Suppressor macrophage treated with lipopolysaccharide for 1 hour (primary cell): ENCODE results near the gene C8A.

Experiments
- DNase-seq, 3 donors: peaks; one replicate each; pipeline ENCODE4 v3.0.0-alpha.2; 2020 to 2022

C8A gene

DNA sequence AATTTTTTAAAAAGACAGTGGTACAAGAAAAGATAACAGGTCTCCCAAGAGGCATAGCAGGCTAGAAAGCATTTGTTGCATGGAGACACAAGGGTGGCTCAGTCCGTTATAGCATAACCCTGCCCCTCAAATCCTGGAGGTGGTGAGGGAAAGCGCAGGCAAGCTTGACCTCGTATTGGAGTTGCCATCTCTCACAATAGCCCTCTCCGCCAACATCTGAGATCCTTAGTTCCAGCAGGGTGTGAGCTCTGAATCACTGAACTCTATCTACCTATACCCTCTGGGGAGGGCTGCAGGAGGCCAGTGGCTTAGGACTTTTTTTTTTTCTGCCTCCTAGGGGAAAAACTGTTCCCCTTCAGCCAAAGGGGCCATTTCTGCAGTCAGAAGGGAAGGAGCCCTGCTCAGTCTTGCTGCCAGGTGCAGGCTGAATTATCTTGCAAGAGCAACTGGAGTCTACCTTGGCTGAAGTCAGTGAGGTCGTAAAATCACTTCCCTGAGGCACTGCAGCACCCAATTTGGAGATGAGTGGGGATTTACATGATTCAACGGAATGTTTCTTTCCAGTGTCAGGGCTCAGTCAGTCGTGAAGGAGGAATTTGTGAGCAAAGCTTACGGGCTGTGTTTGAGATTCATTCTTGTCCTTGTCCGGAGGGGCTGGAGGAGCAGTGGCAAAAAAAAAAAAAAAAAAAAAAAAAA, 17.2 kb upstream of the C8A start:
- DNase-seq = no peak

DNA sequence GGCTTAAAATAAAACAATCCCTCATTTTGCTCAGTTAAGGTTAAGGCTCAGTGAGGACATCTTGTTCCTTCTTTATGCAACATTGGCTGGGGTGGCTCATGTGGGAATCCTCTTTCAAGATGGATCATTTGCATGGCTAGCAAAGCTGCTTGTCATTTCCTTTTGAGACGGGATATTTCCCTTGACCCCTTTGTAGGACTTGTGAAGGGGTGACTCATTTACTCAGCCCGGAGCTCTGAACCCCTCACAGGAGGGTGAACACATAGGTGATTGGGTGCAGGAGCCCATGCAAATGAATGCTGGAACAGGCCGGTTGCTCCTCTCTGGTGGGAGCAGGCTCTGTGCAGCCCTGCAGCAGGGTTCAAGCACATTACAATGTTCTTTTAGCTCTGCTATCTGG, 15.8 kb upstream of the C8A start:
- DNase-seq = no peak

DNA sequence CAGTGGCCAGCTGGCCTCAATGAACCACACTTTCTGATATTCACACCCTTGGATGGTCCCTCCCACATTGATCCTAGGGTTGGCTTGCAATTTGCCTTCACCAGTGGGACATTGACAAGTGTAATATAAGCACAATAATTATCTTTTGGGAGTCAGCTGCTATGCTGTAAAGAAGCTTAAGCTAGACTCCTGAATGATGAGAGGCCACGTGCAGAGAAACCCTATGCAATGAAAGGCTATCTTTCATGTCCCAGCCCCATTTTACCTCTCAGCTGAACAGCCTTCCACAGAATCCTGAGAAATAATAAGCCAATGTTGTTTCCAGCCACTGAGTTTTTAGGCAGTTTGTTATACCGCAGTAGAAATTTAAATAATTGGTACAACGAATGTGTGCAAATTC, 11.1 kb upstream of the C8A start:
- no peak for DNase-seq

DNA sequence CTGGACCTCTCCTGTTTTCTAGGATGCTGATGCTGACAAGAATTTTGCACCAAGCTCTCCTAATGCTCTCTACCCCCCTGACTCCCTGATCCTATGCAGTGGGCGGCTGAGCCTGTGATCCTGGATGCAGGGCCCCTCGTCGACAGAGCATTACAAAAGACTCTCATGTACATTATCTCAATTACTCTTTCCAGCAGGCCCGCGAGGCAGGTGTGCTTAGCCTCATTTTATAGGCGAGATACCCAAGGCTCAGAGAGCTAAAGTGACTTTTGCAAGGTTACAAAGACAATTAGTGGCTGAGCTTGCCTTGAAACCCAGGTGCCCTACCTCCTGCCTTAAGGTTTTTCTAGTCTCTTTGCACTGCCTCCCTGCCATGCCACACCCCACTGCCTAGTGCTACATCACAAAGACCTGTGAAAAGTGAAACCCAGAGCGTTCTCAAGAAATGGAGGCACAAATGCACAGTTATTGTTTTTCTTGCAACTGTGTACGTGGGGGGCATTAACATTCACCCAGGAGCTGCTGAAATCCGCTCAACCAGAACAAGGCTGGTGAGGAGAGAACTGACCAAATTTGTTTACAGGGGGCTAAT, 10.0 kb upstream of the C8A start:
- no peak for DNase-seq

DNA sequence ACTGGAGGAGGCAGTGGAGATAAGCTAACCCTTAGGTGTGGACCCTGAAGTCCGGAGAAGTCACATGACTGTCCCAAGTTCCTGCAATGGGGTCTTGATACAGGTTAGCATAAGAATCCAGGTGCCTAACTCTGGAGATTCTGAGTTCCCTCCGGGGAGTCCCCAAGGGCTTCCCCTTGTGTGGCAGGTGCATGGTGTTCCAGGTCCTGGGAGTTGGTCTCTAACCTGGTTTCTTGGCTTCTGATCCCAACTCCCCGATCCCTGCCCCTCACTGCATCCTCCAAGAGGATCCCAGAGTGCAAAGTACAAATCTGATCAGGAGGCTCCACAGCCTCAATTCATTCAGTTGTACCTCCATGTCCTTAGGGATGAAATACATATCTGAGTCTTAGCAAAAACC, 9.3 kb upstream of the C8A start:
- no peak for DNase-seq

DNA sequence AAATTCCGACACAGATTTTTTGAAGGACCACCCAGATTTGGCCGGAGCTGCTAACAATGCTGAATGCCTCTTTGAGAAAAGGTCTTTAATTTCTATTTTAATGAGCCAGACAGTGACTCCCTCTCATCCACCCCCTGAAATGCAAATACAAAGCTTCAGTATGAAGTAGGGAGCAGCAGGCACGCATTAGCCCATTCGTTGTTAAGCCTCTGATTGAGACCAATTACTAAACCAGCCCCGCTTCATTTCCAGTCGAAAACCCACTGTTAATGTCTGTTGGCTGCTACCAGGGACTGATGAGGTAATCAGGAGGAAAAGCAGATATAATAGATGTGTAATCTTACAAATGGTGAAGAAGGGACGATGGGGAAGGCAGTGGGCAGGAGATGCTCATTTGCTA, 4.8 kb upstream of the C8A start:
- DNase-seq = no peak

DNA sequence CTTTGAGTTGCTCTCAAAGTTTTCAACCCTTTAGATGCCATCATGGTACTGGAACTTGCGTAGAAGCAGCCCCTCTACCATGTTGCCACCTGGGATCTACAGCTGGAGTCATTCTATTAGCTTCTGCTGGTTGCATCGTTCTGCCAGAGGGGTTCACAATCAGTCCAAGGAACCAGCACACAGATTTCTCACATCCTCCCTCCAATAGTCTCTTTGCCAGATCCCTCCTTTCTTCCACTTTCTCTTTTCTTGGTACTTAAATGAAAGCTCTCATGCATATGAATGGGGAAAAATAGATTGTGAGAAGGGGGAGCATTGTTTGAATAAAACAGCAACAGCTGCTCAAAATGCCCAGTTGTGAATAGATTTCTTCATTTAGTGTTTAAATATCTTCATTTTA, 4.2 kb upstream of the C8A start:
- DNase-seq = no peak

DNA sequence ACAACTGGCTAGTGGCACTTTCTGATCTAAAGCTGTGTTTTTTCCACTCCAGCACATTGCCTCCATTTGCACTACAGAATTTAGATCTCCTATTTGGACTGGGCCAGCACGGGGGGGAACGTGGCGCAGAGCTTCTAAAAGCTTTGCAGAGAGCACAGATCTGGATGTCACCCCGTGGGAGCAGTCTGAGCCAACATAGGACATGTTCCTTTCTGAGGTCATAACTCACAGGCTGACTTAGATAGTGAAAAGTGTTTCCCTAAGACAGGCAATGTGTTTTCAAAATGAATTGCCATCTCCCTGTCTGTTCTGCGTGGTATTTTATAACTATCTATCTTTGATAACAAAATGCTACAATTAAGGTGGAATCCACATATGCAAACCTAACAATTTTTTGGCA, 3.7 kb upstream of the C8A start:
- no peak for DNase-seq

DNA sequence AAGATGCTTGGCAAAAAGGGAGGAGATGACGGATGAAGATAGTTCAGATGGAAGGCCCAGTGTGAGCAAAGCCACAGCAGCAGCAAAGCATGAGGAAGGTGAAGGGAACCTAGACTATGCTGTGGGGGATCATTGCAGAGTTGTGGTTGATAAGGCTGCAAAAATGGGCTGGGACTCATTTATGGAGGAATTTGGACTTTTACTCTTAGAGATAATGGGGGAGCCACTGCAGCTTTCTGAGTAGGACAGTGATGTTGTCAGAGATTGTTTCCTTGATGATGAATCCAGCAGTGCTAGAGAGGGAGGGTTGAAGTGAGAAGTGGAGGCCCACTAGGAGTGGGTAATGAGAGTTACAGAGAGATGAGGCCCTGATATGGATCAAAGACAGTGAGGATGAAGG, 2.1 kb upstream of the C8A start:
- DNase-seq = no peak

DNA sequence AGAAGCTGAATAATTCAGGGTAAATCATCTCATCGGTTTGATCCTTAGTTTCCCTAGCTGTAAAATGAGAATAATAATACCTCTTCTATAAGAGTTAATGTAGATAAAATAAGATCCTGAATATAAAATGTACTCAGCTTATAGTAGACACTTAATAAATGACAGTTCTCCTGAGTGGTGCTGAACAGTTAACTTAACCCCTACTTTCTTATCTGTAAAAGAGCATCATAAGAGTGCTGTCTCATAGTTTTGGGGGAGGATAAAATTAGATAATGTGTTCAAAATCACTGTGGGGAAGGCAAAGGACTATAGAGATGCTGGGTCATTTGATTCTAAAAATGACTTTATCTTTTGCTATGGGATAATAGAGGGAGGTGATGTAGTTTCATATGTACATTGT, 593 bp downstream of the C8A start:
- no peak for DNase-seq

DNA sequence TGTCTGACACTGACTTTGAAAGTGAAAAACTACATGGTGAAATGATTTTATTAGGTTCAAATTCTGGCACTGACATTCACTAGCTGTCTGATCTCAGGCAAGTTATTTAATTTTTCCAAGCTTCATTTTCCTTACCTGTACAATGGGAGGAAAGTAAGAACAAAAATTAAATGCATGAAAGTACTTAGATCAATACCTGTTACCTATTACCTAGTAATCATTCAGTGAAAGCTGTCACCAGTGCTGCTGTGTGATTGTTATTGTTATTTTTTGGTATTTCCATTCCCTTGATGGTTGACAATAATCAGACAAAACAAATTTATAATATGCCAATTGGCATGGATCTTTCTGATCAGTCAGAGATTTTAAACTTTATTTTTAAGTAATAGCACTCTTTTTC, 1.6 kb downstream of the C8A start:
- no peak for DNase-seq

DNA sequence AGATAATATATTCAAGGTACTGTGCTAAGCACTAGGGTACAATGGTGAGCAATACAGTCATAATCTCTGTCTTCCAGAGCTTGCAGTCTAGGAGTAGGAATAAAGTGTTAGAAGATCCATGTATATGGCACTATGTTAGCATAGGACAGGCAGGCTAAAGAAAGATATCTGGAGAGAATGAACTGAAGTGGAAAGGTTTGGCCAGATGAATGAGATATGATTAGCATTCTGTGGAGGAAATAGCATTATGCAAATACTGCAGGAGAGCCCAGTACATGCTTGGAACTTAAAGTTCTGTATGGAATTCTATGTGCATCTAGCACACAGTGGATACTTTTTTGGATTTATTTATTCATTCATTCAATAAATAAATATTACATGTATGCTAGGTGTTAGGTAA, 4.7 kb downstream of the C8A start:
- DNase-seq = no peak

DNA sequence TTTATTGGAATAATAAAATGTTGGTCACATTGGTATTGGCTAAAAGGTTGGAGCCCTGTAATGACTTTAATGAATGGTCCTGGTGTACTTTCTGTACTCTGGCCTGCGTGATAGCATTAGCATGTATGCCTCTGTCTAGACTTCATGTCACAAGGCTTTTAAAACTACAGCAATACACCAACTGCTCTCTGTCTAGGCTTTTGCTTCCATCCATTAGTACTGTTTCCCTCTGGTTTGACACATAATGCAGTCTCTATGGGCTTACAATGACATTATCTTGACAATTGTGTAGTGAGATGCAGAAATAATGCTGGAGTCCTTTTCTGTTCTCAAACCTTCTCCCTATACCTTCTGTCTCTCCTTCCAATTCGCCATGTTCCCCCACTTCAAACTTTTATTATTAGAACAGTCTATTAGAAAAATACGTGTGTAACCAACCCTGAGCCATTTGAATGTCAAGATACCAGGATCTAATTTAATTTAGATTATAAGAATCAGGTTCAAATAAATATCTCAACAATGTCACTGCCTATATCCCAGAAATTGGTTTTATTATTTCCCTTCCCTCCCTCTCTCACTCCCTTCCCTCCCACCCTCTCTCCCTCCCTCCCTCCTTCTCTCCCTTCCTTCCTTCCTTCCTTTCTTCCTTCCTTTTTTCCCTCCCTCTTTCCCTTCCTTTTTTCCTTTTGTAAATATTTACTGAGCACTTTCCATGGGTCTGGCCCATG, 8.8 kb downstream of the C8A start:
- no peak for DNase-seq

DNA sequence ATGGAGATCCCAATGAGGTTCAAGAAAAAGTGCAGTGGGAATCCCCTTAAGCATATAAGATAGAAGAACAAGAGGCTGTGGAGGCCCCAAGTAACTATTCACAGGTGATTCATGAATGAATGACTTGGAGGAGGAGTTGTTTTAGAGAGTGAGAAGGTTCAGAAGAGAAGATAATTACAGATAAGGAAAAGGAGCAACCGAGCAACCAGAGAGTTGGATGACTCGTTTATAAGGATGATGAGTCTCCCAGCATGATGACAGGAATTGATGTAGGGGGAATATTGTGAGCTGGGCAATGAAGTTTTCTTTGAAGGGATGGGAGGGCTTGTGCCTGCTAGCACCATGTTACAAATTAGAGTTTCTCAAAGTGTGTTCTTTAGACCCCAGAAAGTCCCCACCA, 9.8 kb downstream of the C8A start:
- DNase-seq = no peak

DNA sequence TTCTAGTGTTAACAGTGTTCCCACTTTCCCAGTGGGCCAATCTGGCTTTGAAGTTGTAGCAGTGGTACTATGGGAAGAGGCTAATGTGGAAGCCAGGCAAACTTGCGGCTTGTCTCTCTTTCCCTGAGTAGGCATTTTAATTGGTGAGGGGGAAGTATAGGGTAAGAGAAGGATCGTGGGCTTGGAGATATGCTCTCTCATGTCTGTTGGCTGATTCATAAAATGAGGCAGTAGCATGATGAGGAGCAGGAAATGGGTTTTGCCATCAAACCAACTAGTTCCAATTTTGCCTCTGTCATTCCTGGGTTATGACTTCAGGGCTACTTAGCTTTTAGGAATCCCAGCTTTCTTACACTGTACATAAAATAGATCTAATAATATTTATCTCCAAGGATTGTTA, 12.1 kb downstream of the C8A start:
- no peak for DNase-seq

DNA sequence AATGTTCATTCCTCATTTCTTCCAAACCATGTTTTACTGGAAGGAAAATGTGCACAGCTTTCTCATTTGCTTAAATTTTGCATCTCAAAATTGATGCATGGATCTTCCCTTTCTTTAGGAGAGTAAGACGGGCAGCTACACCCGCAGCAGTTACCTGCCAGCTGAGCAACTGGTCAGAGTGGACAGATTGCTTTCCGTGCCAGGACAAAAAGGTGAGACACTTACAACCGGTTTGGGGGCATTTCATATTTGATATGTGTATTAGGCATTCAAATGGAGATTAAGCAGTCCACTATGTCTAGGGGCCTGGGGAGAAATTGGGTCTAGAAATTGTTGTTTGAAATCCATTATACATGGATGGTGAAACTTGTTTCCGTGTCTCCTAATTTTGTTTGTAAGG, 12.9 kb downstream of the C8A start:
- DNase-seq = no peak

DNA sequence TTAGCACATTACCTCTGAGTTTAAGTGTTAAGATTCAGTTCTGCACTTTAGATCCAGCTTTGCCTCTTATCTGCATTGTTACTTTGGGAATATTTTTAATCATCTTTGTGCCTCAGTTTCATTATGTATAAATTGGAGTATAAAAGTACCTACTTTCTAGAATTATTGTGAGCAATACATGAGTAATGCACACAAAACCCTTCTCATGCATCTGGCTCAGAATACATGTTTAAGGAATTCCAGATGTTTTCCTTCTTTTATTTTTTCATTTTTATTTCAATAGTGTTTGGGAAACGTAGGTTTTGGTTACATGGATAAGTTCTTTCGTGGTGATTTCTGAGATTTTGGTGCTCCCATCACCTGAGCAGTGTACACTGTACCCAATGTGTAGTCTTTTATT, 14.2 kb downstream of the C8A start:
- DNase-seq = no peak

DNA sequence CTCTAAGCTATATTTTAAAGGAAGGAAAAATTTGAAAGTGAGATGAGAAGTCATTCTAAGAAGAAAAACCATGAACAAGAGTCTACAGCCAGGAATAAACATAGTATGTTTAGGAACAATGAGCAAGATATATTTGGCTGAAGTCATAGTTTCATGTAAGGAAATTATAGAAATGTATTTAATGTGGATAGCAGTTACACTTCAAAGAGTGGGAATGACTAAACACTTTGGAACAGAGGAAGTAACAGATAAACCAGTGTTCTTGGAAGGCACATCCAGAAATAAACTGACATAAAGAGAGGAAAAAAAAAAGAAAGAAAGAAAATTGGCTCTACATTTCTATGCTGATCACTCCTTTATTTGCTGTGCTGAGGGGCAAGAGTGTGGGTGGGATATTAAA, 18.0 kb downstream of the C8A start:
- DNase-seq = no peak

DNA sequence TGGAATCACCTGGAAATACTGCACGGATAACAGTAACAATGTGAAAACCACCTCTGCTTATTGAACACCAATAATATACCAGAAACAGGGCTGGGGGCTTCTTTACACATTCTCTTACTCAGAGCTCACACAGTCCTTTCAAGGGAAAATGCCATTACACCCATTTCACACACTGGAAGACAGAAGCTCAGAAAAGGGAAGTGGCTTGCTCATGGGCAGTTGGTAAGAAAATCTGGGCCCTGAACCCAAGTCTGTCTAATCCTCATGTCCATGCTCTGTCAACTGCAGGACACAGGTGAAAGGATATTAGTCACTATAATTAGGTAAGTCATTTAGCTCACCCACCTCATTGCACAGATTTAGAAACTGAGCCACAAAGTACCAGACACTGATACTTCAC, 18.6 kb downstream of the C8A start:
- no peak for DNase-seq

DNA sequence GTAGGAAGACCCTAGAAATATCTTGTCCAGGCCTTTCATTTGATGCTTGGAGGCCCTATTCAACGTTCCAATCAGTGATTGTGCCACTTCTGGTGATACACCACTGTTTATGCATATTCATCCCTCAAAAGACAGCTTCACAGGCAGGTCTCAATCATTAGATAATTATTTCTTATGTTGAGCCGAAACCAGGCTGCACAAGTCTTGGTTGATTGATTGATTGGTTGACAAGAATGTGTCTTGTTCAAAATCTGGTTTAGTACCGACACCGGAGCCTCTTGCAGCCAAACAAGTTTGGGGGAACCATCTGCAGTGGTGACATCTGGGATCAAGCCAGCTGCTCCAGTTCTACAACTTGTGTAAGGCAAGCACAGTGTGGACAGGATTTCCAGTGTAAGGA, 20.1 kb downstream of the C8A start:
- DNase-seq = no peak

DNA sequence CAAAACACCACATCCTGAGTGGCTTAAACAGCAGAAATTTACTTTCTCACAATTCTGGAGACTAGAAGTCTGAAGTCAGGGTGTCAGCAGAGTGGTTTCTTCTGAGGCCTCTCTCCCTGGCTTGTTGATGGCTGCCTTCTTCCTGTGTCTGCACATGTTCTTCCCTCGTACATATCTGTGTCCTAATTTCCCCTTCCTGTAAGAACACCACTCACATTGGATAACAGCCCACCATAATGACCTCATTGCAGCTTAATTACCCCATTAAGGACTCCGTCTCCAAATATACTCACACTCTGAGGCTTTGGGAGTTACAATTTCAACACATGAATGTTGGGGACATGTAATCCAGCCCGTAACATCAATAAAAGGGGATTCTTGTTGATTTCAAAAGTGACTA, 23.4 kb downstream of the C8A start:
- DNase-seq = no peak

DNA sequence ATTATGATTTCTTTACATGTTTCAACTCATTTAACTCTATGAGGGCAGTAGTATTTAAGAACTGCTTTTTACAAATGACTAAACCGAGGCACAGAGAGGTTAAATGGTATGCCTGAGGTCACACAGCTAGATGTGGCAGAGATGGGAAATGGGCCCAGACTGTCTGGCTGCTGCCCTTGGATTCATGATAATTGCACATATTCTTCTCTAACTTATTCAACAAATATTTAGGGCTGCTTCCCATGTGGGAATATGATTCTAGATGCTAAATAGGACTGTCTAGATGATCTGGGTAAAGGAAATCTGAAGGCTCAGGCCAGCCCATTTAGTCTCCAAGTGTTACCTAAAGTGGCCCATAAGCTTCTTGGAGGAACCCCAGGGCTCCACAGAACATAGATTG, 26.2 kb downstream of the C8A start:
- DNase-seq = no peak

DNA sequence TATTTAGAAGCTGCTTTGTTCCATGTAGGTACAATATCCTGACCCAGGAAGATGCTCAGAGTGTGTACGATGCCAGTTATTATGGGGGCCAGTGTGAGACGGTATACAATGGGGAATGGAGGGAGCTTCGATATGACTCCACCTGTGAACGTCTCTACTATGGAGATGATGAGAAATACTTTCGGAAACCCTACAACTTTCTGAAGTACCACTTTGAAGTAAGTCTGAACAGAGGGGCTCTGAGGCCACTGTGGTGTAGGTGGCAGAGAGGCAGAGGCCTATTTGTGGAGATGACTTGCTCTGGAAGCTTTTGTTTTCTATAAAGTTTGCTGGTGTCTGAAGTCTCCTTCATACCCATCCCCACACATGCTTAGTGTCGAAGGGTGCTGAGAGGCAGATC, 26.8 kb downstream of the C8A start:
- no peak for DNase-seq

DNA sequence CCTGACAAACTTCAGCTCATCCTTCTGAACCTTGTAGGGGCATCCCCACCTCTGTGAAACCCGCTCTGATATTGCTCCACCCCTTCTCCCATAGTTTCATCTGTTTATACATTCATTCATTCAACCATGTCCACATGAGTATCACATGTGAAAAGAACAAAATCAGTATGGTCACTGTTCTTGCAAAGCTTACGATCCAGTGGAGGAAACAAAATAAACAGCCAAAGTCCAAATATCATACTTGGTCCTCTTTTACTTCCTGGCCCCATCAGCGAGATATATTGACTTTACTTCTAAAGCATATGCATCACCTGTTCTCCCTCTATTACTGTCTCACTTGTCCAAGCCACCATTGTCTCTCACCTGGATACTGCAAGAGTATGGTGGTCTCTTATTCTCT, 35.6 kb downstream of the C8A start:
- DNase-seq = no peak

DNA sequence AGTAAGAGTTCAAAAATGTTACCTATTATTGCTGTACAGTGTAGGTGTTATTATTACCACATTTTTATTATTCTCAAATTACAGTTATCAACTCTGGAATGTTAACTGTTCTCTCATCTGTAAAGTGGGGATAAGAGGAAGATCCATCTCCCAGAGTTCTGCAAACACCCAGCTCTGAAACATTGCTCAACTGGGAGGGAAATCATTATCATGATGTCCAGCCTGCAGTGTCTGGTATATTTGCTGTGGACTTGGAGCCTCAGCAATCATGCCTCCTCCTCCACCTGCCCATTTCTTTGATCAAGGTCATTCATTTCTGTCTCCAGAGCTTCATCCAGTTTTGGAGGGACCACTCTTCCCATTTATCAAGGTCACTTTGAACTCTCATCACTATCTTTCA, 39.4 kb downstream of the C8A start:
- no peak for DNase-seq
